ENCODE data around the gene PITPNC1.

DNA sequence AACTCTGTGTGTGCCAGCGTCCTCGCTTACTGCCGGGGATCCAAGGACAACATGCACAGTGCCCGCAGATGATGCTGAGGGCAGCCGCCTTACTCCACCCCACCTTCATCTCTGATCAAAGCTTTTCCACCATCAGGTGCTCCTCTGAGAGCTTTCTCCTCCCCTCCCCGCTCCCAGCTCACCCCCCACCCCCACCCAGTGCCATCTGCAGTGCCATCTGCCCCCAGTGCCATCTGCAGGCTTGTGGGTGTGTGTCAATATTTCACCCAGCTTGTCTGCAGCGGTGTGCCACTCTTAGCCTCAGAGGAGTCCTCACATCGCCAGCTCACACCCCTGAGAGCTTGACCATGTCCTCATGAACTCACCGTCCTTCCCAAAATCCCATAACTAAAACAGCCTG is 242.5 kb downstream of the PITPNC1 start:
- TF ChIP-seq, protein P1, sequence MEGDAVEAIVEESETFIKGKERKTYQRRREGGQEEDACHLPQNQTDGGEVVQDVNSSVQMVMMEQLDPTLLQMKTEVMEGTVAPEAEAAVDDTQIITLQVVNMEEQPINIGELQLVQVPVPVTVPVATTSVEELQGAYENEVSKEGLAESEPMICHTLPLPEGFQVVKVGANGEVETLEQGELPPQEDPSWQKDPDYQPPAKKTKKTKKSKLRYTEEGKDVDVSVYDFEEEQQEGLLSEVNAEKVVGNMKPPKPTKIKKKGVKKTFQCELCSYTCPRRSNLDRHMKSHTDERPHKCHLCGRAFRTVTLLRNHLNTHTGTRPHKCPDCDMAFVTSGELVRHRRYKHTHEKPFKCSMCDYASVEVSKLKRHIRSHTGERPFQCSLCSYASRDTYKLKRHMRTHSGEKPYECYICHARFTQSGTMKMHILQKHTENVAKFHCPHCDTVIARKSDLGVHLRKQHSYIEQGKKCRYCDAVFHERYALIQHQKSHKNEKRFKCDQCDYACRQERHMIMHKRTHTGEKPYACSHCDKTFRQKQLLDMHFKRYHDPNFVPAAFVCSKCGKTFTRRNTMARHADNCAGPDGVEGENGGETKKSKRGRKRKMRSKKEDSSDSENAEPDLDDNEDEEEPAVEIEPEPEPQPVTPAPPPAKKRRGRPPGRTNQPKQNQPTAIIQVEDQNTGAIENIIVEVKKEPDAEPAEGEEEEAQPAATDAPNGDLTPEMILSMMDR (IDR thresholded peaks at IDR 0.05; ENCODE audit: extremely low read depth in 1 of 2, insufficient read depth in 1 of 2, low read depth in 1 of 2, low read length in 2 of 2) = no peak
- TF ChIP-seq POLR2A (IDR thresholded peaks at IDR 0.05; ENCODE audit: low read depth, low read length) = no peak

All from endothelial cell of umbilical vein (primary cell).